Body of pancreas (tissue), 4 donors: Measurements from ENCODE around the gene TIMM17B.

Source experiments
- POLR2A ChIP-seq, 3 donors: fragments of 450-650 bp; IDR thresholded peaks; one replicate each; pipeline ENCODE4 v1.6.1; 2016; ENCODE audit warnings: antibody characterized with exemption in 3 of 3, mild to moderate bottlenecking in 2 of 3
- TF ChIP-seq, protein P1 (sequence below), 7 experiments: fragments of 450-650 bp in 4 of 7; fragments of 200-600 bp in 3 of 7; sonication (generic) in 3 of 7; IDR thresholded peaks; one replicate each; pipeline ENCODE4 v1.5.1; 2016 to 2019; ENCODE audit warnings: antibody characterized with exemption in 7 of 7

DNA sequence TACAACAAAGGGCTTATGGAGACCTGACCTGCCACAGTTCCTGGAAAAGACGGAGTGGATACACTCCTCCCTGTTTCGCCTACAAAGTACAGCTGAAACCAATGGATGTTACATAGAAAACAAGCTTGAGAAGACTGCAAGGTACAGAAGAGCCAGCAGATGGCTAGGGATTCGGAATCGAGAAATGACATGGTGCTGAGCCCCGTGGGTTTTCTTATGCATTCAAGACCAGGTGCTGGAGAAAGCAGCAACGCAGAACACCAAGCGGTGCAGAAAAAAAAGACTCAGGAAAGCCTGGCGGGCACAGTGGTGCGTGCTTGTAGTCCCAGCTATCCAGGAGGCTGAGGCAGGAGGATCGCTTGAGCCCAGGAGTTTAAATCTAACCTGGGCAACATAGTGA is 13.8 kb downstream of the TIMM17B start:
- TF ChIP-seq, protein P1, sequence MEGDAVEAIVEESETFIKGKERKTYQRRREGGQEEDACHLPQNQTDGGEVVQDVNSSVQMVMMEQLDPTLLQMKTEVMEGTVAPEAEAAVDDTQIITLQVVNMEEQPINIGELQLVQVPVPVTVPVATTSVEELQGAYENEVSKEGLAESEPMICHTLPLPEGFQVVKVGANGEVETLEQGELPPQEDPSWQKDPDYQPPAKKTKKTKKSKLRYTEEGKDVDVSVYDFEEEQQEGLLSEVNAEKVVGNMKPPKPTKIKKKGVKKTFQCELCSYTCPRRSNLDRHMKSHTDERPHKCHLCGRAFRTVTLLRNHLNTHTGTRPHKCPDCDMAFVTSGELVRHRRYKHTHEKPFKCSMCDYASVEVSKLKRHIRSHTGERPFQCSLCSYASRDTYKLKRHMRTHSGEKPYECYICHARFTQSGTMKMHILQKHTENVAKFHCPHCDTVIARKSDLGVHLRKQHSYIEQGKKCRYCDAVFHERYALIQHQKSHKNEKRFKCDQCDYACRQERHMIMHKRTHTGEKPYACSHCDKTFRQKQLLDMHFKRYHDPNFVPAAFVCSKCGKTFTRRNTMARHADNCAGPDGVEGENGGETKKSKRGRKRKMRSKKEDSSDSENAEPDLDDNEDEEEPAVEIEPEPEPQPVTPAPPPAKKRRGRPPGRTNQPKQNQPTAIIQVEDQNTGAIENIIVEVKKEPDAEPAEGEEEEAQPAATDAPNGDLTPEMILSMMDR (IDR thresholded peaks at IDR 0.05) = no peak
- TF ChIP-seq POLR2A (IDR thresholded peaks at IDR 0.05) = no peak
